Progenitor cell of endocrine pancreas (in vitro differentiated cells): ENCODE results near the gene RNF113B. TPM values are rescaled to one million over a fixed set of nuclear protein-coding genes. Genes with fewer than 3 reads are reported as not detected.
A peak's percentile ranks its signal among the peaks of the same experiment; 100 is the strongest.

ENCODE experiments used
- DNase-seq: peaks from one replicate; pipeline ENCODE4 v3.0.0; 2021; ENCODE audit warnings: low spot score; ENCODE audit not compliant: unreplicated experiment
- H3K27ac Mint-ChIP-seq: 2 replicates; pipeline ENCODE4 v1.8.0; 2021; ENCODE audit warnings: mild to moderate bottlenecking, moderate library complexity, mixed read lengths
- H3K27me3 Mint-ChIP-seq: 2 replicates; pipeline ENCODE4 v1.8.0; 2021; ENCODE audit warnings: mixed read lengths
- H3K36me3 Mint-ChIP-seq: 2 replicates; pipeline ENCODE4 v1.8.0; 2022; ENCODE audit warnings: mixed read lengths; ENCODE audit not compliant: insufficient read depth
- H3K4me1 Mint-ChIP-seq: 2 replicates; pipeline ENCODE4 v1.8.0; 2021; ENCODE audit warnings: low read depth, mixed read lengths
- H3K4me3 Mint-ChIP-seq: 2 replicates; pipeline ENCODE4 v1.8.0; 2021; ENCODE audit warnings: low read depth, mild to moderate bottlenecking, moderate library complexity, mixed read lengths
- H3K9me3 Mint-ChIP-seq: 2 replicates; pipeline ENCODE4 v1.8.0; 2021; ENCODE audit warnings: low read depth, mixed read lengths
- total RNA-seq: library from RNA; stranded (reverse); gene quantifications from 2 replicates; pipeline ENCODE4 v1.2.1, GENCODE V29; 2021
- TF ChIP-seq, protein P1 (sequence below): fragments of 200-600 bp; sonication (generic); IDR thresholded peaks from one replicate; pipeline ENCODE4 v1.5.0; 2021; ENCODE audit warnings: antibody characterized with exemption, mild to moderate bottlenecking; ENCODE audit not compliant: unreplicated experiment

RNF113B gene
- total RNA-seq, 1 donor from 2014 or later, result not detected

DNA sequence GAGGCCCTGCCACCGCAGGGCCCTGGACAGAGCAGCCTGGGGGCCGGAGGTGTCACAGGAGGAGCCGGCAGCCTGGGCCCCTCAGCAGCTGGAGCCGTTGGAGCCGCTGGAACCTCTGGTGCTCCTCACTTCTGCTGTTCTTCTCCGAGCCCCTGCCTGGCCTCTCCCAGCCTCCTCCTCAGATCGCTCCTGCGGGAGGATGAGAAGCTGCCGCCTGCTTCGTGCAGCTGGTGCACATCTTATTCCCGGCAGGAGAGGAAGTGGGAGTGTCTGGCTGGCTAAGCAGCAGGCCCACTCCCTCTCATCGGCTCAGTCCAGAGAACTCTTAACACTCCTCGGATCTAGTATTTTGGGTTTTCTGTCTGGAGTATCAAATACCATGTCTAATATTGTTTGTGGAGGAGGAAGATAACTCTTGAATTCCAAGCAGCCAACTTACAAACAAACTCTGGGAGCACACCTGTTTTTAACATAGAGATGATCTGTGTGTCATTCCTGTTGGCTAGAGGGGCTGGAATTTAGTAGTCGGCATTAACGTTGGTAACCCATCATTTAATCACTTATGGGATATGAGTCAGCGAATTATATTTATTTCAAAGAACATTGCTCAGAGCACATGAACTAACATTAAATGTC lies 37.1 kb upstream of the RNF113B start:
- TF ChIP-seq, protein P1, sequence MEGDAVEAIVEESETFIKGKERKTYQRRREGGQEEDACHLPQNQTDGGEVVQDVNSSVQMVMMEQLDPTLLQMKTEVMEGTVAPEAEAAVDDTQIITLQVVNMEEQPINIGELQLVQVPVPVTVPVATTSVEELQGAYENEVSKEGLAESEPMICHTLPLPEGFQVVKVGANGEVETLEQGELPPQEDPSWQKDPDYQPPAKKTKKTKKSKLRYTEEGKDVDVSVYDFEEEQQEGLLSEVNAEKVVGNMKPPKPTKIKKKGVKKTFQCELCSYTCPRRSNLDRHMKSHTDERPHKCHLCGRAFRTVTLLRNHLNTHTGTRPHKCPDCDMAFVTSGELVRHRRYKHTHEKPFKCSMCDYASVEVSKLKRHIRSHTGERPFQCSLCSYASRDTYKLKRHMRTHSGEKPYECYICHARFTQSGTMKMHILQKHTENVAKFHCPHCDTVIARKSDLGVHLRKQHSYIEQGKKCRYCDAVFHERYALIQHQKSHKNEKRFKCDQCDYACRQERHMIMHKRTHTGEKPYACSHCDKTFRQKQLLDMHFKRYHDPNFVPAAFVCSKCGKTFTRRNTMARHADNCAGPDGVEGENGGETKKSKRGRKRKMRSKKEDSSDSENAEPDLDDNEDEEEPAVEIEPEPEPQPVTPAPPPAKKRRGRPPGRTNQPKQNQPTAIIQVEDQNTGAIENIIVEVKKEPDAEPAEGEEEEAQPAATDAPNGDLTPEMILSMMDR, result no peak
- Mint-ChIP-seq H3K4me3 (no peak overlapping the region), H3K27me3 (no peaks in the 10 kb centered on the region), H3K9me3 (peaks cover 7% of the 10 kb centered on the region), H3K36me3 (peaks cover 34% of the 10 kb centered on the region), H3K4me1 (peaks cover 33% of the 10 kb centered on the region), H3K27ac (peak overlapping the region; percentile 73)
- no peak for DNase-seq

DNA sequence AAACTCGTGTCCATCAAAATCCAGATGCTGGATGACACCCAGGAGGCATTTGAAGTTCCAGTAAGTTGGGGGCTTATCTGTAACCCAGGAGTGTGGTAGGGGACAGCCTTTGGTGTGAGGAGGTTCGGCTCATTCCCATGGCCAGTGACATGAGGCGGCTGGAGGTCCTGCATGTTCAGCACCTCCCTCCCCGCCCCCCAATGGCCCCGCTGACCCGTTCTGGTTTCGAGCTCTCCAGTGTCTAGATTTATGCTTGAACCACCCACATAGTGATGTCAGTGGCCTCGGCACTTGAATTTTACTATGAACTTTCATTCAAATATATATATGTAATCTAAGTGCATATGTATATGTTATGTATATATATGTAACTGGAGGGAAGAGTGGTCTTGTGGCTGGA lies 36.3 kb upstream of the RNF113B start:
- Mint-ChIP-seq H3K4me1 (peaks cover 33% of the 10 kb centered on the region), H3K27ac (no peak overlapping the region), H3K9me3 (peaks cover 10% of the 10 kb centered on the region), H3K4me3 (no peak overlapping the region), H3K27me3 (no peaks in the 10 kb centered on the region), H3K36me3 (peaks cover 36% of the 10 kb centered on the region)
- DNase-seq, result no peak
- TF ChIP-seq, protein P1, result no peak

DNA sequence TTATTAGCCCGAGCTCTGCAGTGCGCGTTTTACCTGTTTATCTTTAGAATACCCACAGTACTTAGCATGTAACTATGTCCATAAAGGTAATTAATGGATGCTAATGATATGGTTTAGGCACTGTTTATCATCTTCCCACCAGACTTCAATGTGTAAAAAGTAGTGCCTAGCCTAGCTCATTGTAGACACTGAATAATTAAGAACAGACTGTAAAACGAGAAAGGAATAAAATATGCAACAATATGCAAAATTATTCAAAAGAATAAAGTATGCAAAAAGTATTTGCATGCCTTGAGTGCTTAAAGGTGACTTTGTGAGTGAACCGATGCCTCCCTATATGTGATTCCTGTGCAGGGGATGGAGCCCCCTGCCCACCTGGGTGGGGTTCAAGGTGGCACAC lies 35.7 kb upstream of the RNF113B start:
- Mint-ChIP-seq H3K27ac (peak overlapping the region; percentile 54), H3K4me3 (no peak overlapping the region), H3K9me3 (peaks cover 10% of the 10 kb centered on the region), H3K27me3 (no peaks in the 10 kb centered on the region), H3K4me1 (peaks cover 30% of the 10 kb centered on the region), H3K36me3 (peaks cover 32% of the 10 kb centered on the region)
- TF ChIP-seq, protein P1, result no peak
- no peak for DNase-seq

DNA sequence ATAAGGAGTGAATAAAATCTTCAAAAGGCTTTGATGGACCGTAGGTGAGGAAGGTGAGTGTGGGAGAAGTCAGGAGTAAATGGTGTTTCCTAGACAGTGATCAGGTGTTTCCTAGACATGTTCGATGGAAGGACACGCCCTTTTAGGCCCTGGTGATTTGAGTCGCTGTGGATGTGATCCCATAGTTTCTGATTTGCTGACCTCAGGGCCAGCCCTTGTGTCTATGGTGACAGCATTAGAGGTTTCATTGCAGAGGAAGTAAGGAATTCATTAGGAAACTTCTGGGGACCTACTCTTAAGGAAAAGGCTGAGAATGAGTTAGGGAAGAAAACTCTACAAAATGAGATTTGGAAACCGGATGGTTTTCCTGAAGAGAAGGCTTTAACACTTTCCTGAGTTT lies 31.5 kb upstream of the RNF113B start:
- Mint-ChIP-seq H3K36me3 (peaks cover 49% of the 10 kb centered on the region), H3K27ac (peak overlapping the region; percentile 71)

DNA sequence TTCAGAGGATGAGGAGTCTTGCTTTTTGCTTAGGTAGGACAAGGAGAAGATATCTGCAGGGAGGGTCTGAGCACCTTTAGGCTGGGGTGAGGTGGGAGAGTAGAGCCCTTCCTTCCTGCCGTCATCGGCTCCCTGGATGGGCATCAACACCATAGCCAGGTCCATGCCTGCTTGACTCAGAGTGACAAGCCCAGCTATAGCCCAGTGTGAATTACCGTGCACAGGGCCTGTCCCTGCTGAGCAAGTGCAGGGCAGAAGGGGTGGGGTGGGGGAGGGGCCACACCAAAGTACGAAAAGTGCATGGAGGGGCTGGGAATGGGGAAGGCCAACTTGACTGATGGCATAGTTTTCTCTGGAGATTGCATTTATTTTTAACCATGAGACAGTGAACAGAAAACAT lies 30.3 kb upstream of the RNF113B start:
- Mint-ChIP-seq H3K9me3 (peaks cover 28% of the 10 kb centered on the region), H3K4me1 (peaks cover 20% of the 10 kb centered on the region), H3K27ac (peak overlapping the region; percentile 1), H3K36me3 (peaks cover 50% of the 10 kb centered on the region), H3K4me3 (no peak overlapping the region), H3K27me3 (no peaks in the 10 kb centered on the region)
- no peak for DNase-seq
- TF ChIP-seq, protein P1, result no peak

More for the DNA sequence above, 31.5 kb upstream of the RNF113B start:
- Mint-ChIP-seq H3K4me3 (no peak overlapping the region), H3K4me1 (peaks cover 22% of the 10 kb centered on the region), H3K9me3 (peaks cover 25% of the 10 kb centered on the region), H3K27me3 (no peaks in the 10 kb centered on the region)
- TF ChIP-seq, protein P1, result no peak
- DNase-seq, result no peak
